ENCODE data around the gene SLC11A1.

DNA sequence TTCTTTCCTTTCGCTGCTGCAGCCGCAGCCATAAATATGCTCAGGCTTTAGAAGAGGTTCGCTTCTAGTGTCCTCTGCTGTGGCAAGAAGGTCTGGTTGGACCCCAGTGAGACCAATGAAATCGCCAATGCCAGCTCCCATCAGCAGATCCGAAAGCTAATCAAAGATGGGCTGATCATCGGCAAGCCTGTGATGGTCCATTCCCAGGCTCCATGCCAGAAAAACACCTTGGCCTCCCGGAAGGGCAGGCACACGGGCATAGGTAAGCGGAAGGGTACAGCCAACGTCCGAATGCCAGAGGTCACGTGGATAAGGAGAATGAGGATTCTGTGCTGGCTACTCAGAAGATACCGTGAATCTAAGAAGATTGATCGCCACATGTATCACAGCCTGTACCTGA, 28.0 kb upstream of the SLC11A1 start:
- TF ChIP-seq, protein P1, sequence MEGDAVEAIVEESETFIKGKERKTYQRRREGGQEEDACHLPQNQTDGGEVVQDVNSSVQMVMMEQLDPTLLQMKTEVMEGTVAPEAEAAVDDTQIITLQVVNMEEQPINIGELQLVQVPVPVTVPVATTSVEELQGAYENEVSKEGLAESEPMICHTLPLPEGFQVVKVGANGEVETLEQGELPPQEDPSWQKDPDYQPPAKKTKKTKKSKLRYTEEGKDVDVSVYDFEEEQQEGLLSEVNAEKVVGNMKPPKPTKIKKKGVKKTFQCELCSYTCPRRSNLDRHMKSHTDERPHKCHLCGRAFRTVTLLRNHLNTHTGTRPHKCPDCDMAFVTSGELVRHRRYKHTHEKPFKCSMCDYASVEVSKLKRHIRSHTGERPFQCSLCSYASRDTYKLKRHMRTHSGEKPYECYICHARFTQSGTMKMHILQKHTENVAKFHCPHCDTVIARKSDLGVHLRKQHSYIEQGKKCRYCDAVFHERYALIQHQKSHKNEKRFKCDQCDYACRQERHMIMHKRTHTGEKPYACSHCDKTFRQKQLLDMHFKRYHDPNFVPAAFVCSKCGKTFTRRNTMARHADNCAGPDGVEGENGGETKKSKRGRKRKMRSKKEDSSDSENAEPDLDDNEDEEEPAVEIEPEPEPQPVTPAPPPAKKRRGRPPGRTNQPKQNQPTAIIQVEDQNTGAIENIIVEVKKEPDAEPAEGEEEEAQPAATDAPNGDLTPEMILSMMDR (IDR thresholded peaks at IDR 0.05; ENCODE audit: poor library complexity), result no peak
- no peak for TF ChIP-seq EZH2phosphoT487 (IDR thresholded peaks at IDR 0.05; ENCODE audit: low read depth, severe bottlenecking, unreplicated experiment)
- no peak for TF ChIP-seq EZH2 (IDR thresholded peaks at IDR 0.05; ENCODE audit: borderline replicate concordance)
